HK-2 (cell line): Measurements from ENCODE around the gene SLC35B1.
A peak's percentile ranks its signal among the peaks of the same experiment; 100 is the strongest.
"Not testable (repeated sequence)": the region's sequence is repeated elsewhere in the genome, so short reads cannot be mapped to it uniquely, and the experiment has no call there.

ENCODE experiments used
- DNase-seq: peaks from one replicate; pipeline ENCODE4 v3.0.0-alpha.2; 2018; ENCODE audit not compliant: unreplicated experiment

Gene SLC35B1

DNA sequence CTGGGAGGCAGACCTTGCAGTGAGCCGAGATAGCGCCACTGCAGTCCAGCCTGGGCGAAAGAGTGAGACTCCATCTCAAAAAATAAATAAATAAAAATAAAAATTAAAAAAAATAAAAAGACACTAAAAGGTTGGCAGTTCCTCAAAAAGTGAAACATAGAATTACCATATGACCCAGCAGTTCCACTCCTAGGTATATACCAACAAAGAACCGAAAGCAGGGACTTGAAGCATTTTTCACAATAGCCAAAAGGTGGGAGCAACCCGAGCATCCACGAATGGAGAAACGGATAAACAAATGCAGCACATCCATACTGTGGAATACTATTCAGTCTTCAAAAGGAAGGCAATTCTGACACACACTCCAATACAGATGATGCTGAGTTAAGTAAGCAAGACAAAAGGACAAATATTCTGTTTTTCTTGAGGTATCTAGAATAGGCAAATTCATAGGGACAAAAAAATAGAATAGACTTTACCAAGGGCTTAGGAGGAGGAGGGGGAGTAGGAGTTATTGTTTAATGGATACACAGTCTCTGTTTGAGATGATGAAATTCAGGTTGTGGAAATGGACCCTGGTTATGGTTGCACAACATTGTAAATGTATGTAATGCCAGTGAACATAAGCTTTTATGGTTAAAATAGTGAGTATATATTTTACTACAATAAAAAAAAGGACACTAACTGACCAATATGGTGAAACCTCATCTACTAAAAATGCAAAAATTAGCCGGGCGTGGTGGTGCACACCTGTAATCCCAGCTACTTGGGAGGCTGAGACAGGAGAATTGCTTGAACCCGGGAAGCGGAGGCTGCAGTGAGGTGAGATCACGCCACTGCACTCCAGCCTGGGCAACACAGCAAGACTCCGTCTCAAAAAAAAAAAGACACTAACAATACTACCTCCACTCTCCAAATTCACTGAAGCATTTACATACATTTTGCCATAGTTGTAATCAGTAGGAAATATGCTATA is 27.0 kb upstream of the SLC35B1 start:
- DNase-seq: no peak

DNA sequence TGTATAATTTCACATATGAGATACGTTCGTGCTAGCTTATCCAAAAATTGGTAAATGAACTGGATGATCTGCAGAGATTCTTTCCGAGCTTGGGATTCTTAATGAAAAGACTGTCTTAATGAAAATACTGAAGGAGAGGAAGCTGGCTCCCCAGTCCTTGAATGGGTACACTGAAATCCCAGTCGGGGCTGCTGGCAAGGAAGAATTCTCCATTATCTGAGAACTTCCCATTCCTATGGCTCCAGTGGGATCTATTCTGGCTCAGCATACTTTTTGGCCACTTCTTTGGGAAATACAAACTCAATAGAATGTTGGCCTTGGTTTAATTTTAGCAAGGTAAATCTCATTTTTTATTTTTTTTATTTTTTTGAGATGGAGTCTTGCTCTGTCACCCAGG is 23.7 kb upstream of the SLC35B1 start:
- no peak for DNase-seq

DNA sequence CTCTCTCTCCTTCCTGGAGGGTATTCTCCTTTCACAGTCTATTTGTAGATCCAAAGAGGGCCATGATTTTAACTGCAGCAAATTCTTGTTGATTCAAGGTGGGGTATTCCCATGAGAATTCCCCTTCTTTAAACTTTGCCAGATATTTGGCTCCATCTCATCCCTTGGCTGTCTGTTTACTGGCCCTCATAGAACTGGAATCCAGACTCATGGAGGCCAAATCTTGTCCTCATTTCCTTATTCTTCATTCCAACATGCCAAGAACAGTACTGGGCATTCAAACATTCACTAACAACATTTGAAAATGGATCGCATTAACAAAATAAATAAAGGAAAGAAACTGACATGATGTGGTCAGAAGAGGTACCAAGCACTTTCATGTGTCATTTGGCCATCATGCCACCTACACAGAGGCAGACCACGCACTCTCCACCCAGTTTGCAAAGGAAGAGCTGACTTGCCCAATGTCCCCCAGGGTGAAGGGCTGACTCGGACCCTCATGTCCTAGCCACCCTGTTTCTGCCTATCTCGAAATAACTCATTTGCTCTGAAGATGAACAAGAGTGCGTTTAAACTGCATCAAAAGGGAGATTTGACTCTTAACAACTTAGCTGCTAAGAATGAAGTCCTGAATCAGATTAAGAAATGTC is 23.1 kb upstream of the SLC35B1 start:
- no peak for DNase-seq

DNA sequence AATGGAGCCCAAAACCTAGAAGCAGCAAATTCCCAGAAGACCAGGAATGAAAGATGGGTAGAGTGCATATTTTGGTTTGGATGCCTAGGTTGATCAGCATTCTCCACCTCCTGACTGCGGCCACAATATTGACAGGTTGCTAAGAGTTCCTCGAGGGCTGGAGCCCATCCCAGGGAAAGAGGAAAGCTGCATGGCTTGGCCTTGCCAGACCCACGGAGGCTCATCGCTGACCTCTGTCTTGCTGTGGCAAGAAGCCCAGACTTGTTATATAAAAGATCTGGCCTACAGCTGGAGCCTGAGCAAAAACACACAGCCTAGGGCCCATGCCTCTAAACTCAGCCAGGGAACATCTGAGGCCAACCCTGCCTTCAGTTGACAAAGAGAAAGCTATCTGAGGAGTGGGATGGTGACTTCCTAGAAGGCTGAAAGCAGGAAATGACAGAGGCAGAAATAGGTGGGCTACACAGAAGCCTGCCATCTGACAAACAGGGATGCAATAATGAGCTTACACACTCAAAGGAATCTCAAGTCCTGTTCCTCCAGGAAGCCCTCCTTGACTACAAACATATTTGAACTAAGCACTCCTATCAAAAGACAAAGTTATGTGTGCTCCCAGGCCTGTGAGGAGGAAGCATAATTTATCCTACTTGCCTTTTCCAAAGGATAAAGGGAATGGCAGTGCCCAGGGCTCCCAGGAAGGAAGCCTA is 22.5 kb upstream of the SLC35B1 start:
- DNase-seq: no peak

DNA sequence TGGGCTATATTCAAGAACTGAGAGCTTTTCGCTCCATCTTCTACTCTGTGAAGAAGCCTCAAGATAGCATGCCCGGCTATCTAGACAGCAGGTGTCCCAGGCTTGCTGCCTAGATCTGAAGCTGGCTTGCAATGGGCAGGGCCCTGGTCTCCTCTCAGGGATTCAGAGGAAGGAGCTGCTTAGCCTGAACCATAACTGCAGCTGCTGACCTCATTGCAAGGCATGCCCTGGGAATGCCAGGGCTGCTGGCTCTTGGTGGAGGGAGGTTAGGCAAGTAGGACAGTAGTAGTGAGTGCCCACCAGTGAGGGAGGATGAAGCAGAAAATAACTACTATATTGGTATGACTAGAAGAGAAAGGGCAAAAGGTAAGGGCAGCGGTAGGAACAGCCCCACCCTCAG is 21.3 kb upstream of the SLC35B1 start:
- DNase-seq: no peak

DNA sequence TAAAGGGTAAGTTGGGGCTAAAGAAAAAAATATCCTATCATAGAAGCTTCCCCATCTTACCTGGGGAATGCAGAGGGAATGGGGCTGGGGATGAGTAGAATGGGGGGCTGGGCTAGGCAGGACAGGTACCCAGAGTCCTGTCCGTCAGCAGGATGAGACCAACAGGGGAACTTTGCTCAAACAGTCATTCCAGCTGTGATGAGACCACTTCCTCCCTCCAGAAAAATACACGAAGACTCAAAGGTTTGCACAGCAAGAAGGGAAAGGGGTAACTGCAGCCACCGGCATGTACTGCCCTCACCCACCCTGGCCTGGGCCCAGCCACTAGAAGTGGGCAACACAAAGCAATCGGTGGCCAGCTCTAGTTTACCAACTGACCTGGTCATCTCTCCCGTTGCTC is 20.7 kb upstream of the SLC35B1 start:
- no peak for DNase-seq

DNA sequence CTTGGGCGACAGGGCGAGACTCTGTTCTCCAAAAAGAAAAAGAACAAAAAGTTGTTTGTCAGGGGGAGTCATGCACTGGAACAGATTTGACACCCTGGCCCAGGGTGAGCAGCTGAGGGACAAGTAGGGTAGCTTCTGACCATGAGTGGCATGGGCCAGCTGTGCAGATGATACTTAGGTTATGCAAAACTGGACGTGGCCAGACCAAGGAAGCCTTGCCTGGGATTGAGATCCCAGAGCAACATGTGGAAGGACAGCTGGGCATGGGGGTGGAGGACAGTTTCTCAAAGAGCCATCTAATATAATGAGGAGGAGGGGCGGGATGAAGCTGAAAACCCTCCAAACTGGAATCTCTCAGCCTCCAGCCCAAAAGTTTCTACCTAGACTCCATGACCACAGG is 19.6 kb upstream of the SLC35B1 start:
- no peak for DNase-seq

DNA sequence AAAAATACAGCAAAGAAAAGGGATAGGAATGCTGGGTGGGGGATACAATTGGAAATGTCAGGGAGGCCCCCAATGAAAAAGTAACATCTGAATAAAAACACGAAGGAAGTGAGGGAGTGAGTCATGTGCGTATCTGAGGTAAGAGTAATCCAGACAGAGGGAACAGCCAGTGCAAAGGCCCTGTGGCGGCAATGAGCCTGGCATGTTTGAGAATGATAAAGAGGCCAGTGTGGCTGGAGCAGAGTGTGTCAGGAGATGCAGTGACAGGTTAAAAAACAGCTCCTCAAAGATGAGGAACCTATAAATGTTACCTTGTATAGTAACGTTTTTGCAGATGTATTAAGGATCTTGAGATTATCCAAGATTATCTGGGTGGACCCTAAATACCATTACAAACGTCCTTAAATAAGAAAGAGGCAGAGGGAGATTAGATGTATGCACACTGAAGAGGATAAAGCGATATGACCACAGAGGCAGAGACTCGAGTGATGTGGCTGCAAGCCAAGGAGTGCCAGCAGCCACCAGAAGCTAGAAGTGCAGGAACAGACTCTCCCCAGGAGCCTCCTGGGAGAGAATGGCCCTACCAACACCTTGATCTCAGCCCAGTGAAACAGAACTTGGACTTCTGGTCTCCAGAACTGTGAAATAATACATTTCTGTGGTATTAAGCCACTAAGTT is 17.8 kb upstream of the SLC35B1 start:
- no peak for DNase-seq

DNA sequence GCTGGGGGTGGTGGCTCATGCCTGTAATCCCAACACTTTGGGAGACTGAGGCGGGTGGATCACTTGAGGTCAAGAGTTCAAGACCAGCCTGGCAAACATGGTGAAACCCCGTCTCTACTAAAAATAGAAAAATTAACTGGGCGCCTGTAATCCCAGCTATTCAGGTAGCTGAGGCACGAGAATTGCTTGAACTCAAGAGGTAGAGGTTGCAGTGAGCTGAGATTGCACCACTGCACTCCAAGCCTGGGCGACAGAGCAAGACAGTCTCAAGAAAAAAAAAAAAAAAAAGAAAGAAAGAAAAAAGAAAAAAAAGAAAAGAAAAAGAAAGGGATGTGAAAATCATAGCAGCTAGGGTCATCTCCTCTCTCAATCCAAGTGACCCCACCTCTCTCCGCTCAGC is 16.8 kb upstream of the SLC35B1 start:
- not testable (repeated sequence) for DNase-seq

DNA sequence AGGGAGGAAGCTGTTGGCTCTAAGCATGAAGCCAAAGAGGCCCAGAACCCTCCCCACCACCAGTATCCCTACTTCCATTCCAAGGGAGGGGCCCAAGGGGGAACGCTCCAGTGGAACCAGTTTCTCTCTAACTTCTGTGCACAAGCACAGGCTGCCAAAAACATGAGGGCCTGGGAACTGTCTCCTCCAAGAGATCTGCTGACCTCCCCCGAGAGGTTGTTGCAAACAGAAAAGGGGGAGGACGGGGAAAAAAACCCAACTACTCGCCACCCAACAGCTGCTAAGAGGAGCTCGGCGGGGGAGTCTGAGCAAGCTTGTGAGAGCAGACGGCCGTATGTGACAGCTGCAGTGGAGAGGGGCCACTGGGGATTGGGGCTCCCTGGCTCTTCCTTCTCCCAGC is 15.7 kb upstream of the SLC35B1 start:
- DNase-seq: no peak

DNA sequence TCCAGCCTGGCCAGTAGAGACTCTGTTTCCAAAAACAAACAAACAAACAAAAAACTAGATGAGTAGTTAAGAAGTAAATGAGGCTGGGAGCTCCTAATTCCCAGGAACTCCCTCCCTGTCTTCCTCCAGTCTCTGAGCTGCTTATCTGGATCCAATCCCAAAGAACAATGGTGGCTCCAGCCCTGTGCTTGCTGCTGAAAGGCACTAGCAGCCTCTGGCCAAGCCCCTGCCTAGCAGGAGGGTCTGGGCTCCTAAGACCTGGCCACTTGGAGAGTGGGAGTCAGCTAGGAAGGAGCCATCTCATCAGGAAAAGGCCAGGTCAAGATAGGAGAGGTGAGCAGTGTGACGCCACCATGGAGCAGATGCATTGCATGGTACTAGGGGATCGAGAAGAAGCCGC is 14.3 kb upstream of the SLC35B1 start:
- DNase-seq: no peak

DNA sequence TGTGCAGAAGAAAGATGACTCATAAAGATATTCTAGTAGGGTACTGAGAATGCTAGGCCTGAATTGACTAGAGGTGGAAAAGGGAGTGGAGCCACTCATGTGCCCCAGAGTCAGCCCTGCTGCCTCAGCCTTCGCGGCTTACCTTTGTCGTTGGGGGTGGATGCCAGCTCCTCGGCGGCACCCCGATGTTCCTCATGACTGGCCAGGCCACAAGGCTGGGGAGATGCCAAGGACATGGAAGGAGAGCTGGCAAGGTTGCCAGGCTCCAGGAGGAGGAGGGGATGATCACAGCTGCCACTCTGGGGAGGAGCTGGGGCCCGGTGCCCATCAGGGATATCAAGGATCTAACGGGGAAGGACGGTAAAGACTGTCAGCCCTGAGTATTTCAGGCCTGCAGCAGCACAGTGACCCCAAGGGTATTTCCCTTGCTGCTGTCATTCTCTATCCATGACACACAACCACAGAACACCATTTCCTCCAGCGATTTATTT is 9.7 kb upstream of the SLC35B1 start:
- DNase-seq: no peak

DNA sequence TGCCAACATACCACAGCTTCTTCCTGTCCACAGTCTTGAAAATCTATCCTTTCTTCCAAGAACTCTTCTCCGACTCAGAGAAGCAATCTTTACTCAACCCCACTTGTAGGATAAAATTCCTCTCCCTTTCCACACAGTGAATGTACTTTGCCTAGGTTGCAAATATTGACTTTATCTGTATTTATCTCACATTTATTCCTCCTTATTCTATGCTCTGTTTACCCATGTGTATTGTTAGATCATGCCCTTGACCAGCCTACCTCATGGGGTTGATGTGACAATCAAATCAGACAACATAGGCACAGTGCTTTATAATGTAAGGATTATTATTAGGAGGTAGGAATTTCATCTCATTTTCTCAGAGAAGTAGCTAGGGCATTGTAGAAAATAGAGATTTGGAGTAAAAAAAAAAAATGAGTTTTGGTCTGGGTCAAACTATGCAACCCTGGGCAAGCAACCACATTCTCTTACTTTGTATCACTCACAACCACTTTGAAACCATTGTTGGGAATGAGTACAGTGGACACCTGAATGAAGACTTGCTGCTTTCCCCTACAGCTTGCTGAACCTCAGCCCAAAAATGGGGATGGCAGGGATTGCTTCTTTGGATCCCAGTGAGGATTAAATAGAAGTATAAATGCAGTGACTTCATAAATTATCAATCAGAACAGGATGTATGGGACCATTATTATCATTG is 9.1 kb upstream of the SLC35B1 start:
- DNase-seq: no peak

DNA sequence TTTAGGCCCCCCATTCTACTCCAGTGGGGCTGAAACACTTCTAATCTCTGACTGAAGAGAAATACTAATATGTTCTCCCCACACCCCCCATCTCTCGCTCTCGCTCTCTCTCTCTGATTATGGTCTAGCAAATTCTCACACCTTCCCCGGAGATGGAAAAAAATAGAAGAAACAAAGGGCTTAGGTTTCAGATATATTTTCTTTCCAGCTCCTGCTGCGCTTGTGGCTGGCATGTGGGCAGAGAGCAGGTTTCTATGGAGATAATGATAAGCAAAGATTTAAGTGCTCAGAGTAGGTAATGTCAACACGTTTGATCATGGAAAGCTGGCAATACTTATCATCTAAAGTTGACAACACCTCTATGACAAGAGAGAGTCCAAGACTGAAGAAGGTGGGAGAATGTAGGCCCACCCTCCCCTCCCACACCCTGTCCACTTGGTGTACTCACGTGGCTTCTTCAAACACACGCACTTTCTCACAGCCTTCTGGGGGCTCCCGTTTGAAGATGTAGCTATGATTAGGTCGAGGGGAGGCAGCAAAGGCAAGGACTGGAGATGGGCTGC is 8.0 kb upstream of the SLC35B1 start:
- no peak for DNase-seq

DNA sequence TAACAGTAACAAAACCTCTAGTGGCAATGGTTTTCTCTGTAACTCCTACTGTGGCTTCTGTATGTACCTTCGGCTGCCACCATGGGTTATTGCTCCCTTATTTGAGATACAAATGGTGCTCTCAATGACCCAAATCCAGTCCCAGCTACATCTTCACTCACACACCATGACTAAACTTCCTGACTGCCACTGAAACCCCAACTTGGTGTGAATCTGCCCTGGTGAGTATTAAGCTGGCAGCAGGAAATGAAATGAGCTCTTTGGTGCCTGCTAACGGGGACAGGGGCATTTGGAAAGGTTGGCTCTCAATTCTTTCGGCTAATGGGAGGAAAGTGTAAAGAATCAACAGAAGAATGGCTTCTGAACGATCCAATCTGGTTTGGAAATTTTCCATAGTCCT is 7.5 kb upstream of the SLC35B1 start:
- DNase-seq: no peak

DNA sequence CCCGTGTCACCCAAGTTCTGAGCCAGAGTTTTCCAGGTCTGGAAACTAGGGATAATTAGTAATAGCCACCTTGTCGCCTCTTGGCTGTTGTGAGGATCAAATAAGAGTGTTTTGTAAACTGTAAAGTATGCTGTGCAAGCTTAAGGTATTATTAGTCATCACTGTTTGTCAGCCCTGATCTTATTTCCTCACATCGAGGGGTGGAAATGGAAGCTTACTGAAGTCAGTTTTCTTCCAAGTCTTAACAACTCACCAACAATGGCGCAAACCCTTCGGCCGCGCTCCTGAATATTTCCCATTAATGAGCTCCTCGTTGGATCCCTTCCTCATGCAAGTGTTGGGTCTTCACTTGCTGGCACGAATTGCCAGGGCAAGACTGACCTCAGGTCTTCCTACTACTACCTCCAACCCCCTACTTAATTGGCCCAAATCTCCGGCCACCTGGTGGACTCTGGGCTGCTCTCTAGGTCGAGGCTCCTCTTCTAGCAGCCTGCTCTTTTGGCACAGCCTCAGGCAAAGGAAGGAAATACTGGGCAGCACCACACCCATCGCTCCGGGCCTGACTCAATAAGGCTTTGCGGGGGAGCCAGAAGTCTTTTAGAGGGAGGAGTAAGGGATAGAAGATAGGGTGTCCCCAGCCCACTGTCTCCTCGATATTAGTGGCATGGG is 885 bp upstream of the SLC35B1 start:
- DNase-seq: no peak

DNA sequence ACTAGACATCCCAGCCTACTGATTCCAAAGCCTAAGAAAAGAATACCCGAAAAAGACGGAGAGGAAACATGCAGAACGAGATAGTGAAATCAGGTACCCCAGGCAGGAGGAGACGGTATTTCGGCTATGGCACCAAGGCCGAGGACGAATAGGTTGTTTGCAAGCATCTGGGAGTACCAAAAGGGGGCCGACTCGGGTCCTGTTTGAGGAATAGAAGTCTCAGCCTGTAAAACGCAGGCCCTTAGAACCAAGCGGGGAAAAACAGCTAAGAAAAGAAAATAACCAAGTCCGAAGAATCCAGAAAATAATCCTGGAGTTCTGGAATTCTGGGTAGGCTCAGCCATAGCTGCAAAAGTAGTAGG is 537 bp downstream of the SLC35B1 start:
- DNase-seq: no peak

DNA sequence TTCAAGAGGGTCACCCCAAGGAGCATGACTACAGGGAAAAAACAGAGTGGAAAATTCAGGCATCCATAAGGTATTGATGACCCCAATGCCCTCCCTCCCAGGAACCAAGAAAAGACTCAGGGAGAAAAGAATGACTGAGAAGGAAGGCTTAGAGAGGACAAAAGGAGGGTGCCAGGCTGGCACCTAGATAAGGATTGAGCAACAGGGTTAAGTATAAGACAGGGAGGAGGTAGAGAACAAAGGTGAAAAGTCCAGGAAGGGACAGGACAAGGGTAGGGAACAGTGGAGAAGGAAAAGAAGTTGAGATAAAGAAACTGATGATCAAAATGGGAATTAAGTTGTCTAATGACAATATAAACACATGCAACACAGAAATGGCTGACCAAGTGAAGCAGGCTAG is 2.5 kb downstream of the SLC35B1 start:
- DNase-seq: no peak

DNA sequence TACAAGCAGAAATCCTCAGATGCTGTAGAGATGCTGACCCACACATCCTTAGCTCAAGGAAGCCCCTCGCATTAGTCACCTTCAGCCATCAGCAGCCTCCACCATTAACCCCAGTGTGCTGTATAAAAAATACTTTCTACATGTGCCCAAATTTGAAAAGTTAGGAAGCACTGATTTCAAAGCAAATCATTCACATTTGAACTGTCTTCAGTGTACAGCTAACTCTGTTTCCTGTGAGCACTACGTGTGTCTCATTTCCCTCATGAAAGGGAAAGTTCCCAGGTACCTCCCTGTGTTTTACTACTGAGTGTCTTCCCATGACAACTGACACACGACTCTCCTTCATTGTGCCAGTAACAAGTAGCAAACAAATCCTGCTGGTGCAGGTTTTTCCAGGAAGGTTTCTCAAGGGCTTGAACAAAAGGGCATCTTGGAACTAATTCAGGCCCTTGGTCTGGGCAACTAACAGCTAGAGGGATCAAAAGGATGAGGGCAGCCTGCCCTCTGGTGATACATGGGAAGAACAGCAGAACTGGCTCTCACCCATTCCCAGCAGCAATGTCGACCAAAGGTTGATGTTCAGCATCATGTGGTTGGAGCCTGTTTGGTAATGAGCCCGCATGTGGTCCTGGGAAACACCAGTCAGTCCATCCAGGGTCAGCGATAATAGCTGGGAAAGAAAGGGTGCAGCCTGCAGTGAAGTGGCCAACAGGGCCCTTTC is 4.0 kb downstream of the SLC35B1 start:
- DNase-seq: peak; percentile 28

DNA sequence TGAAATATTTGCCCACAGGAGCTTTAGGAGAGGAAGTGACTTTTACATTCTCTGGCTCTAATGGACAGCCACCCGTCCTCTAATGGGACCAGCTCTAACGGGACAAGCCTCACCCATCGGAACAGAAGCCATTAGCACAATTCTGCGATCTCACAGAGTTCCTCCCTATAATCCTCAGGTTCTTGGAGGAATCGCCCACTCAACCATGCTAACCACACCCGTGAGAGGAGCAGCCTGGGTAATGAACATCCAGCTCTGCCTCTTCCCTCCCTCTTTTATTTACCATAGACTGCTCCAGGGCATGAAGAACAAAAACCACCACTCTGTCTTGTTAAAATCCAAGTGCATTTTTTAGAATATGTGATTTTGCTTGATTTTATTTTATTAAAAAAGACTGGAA is 6.8 kb downstream of the SLC35B1 start:
- no peak for DNase-seq
